RKO (cell line): ENCODE measurements around the gene WDR86.

Experiments used
- DNase-seq: peaks from one replicate; pipeline ENCODE4 v3.0.0-alpha.2; 2016; ENCODE audit warnings: low spot score

WDR86 gene

GRCh38 chr7:151439855-151440798, 30.3 kb upstream of the WDR86 start, which contains the start of gene CRYGN:
TSS of gene CRYGN (minus strand) at chr7:151440141. CDS start at chr7:151439917, 224 bp downstream.
- no peak for DNase-seq

GRCh38 chr7:151438864-151439601, 29.2 kb upstream of the WDR86 start:
- DNase-seq, result no peak

- DNase-seq, result no peak
Measured at GRCh38 chr7:151437866-151438516, 28.2 kb upstream of the WDR86 start.

- DNase-seq, result no peak
Measured at GRCh38 chr7:151437159-151437553, 27.3 kb upstream of the WDR86 start.

GRCh38 chr7:151436446-151437158, 26.8 kb upstream of the WDR86 start:
- DNase-seq, result no peak

- DNase-seq, result no peak
Measured at GRCh38 chr7:151435971-151436370, 26.1 kb upstream of the WDR86 start.

DNA sequence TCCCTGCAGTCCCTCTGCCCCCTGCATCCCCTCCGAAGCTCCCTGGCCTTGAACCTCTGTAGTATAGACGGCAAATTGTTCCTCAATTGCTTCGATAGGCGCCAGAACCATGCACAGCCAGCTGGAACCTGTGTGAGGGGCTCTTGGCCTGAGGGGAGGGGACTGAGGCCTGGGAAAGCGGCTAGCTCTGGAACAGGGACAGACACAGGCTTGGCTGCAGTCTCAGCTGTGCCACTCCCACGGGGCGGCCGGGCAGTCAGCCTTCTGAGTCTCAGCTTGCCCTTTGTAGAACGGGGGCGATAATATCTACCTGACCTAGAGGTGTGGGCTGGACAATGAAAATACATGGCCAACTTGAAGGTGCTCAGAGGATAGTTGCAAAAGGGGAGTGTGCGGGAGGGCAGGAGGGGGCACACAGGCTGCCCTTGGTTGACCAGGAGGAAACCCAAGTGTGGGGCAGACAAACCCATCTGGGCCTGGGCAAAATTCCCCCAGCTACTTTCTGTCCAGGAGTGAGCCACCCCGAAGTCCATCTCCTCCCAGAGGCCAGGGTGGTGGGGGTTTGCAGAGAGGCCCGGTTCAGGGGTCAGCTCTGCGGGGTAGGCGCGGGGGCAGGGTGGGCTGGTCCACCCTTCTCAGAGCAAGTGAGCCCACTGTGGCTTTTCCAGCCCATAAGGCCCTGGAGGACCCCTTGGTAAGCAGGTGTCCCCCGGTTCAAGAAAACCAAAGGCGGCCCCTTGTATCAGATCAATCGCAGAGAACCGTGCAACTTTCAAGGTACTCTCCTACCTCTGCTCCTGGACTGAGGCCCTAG, 25.5 kb upstream of the WDR86 start:
- no peak for DNase-seq

- no peak for DNase-seq
Measured at GRCh38 chr7:151434549-151434948, 24.7 kb upstream of the WDR86 start.

- DNase-seq, result no peak
Measured at GRCh38 chr7:151433721-151434400, 24.0 kb upstream of the WDR86 start.

- no peak for DNase-seq
Measured at GRCh38 chr7:151432658-151433521, 23.1 kb upstream of the WDR86 start.

DNA sequence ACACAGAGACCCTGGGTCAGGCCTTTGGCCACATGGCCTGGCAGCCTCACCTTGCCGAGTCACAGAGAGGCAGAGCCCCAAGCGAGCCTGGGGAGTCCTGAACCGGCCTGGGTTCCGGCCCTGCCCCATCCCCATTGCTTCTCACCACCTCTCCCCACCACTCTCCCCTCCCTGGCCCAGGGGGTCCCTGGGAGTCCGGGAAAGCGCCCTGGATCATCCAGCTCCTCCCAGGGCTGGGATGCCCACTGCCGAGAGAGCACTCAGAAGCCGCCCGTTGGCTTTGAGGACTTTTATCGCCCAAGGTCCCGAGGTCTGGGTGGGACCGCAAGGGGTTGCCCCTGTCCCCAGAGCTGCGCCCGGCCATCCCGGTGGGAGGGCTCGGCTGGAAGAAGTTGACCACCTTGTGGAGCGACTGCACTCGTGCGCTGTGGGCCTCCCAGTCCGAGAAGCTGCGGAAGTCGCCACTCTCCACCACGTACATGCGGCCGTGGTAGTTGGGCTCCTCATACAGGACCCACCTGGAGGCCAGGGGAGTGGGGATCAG, 22.0 kb upstream of the WDR86 start:
- no peak for DNase-seq

- no peak for DNase-seq
Measured at GRCh38 chr7:151431281-151431767, 21.5 kb upstream of the WDR86 start.

DNA sequence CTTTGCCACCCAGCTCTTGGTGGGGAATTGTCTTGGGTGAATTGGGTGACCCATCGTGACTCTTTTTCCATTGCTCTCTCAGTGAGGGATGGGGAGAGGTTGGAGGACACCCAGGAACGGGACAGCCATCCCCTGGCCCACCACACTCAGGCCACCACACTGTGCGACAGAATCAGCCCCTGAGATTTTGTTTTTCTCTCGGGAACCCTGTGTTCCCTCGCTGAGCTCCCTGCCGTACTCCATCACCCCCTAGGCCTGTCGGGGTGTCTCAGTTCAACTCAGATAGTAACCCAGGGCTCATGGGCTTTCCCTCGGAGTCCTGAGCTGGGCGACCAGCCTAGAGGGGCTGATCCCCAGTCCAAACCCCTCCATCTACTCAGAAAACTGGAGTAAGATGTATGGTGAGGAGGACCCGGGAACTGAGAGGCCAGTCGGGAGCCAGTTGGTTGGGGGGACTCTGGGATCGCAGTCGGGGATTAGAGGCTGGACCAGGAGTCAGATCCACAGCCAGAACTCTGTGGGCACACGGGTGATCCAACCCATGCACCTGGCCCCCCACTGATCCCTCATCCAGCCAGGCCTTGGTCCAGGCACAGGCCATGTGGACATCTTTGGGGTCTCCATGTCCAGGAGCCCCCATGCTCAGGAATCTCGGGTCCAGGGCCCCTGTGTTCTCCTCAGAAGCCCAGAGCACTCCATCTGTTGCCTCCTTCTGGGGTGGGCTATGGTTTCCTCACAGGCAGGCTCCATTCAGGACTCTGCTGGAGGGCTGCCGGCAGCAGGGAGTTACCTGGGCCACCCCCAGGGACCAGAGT, 20.8 kb upstream of the WDR86 start:
- no peak for DNase-seq

DNA sequence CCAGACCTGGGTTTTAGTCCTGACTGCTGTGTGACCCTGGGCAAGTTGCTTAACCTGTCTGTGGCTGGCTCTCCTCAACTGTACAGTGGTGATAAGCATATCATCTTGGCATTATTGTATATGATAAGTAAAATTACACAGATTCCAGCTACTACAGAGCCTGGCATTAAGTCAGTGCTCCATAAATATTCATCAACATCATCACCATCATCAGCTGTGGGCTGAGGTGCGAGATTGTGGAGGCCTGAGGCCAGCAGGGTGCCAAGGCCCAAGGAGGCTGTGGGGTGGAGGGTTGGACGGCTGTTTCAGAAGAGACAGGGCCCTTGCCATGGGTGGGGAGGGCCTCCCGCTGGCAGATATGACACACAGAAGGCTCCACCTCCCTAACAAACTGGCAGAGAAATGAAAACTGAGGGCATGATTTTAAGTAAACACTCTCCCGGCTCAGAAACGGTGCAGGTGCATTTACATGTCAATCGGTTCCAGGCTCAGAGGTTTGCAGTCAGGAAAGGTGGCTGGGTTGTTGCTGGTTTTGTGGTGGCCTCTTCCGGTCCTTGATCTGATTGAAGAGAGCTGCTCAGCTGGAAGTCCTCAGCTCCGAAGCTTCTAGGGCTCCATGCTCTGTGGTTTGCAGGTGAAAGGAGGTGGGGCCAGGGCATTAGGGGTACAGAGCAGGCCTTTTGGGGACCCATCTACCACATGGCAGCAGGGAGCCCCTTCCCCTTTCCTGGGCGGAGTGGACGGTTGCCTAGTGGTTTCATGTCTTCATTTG, 19.9 kb upstream of the WDR86 start:
- no peak for DNase-seq

- DNase-seq, result no peak
Measured at GRCh38 chr7:151429237-151429559, 19.4 kb upstream of the WDR86 start.

DNA sequence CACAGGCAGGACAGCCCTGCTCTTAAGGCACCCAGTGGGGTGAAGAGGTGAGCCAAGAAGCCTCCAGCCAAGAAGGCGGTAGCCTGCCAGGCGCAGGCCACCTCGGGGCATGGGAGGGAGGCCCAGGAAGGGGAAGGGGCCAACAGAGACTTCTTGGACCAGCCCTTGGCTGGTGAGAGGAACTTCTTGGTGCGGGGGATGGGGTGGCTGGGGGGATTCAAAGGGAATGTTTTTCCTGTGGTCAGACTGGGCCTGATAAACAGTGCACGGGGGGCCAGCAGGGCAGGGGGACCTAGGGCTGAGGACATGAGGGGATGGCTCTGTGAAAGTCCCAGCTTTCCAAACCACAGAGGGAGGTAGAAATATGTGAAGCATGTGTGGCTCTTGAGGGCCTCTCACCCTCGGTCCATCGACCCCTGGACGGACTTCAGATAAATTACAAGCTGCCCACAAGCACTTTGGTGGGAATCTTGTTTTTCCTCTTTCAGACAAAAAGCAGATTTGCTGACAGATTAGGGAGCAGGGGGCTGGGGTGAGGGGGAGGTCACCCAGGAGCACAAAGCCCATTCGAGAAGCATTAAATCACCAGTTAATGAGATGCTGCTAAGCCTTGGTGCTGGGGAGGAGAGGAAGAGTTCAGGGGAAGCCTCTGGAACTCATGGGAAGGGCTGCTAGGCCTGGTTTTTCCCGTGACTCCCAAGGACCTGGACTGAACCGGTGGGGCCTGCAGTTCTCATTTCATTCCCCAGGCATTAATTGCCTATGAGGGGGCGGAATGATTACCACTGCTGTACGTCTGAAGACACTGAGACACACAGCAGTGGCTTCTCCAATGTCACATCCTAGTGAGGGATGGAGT, 18.8 kb upstream of the WDR86 start:
- no peak for DNase-seq
